Fibroblast of lung (primary cell): ENCODE data around the gene EDNRA. TPM values are rescaled to one million over a fixed set of nuclear protein-coding genes. Genes with fewer than 3 reads are reported as not detected.

Source experiments
- DNase-seq, 2 donors: peaks; one replicate each; pipeline versions ENCODE4 v3.0.0 to v3.0.0-alpha.2; 2010; ENCODE audit warnings: low read depth in 2 of 2
- H2AFZ ChIP-seq: 2 replicates; pipeline ENCODE4 v1.5.1; 2012; ENCODE audit warnings: low read length, control low read depth, inconsistent platforms
- H3K27ac ChIP-seq: 2 replicates; pipeline ENCODE4 v1.5.1; 2011; ENCODE audit warnings: low read length, control low read depth; ENCODE audit not compliant: insufficient read depth
- H3K27me3 ChIP-seq: 2 replicates; pipeline ENCODE4 v1.5.1; 2011; ENCODE audit warnings: mild to moderate bottlenecking, low read length; ENCODE audit not compliant: control insufficient read depth, insufficient read depth
- H3K36me3 ChIP-seq: 2 replicates; pipeline ENCODE4 v1.5.1; 2011; ENCODE audit warnings: low read length; ENCODE audit not compliant: control insufficient read depth, insufficient read depth
- H3K4me1 ChIP-seq: 2 replicates; pipeline ENCODE4 v1.5.1; 2011; ENCODE audit warnings: low read length; ENCODE audit not compliant: control insufficient read depth, insufficient read depth; ENCODE audit errors: extremely low read depth
- H3K4me2 ChIP-seq: 2 replicates; pipeline ENCODE4 v1.5.1; 2011; ENCODE audit warnings: low read length, control low read depth; ENCODE audit not compliant: insufficient read depth; ENCODE audit errors: extremely low read depth
- H3K4me3 ChIP-seq, 4 experiments: fragments of 200-600 bp in 1 of 4; sonication (generic) in 1 of 4; replicated peaks in 1 of 4; 2 replicates each; pipeline ENCODE4 v1.5.1; 2011 to 2016; ENCODE audit warnings: low read length in 4 of 4, low read depth in 3 of 4, mild to moderate bottlenecking in 3 of 4, control low read depth in 2 of 4, inconsistent platforms in 1 of 4, mixed read lengths in 1 of 4; ENCODE audit not compliant: insufficient read depth in 1 of 4; ENCODE audit errors: control extremely low read depth in 1 of 4
- H3K79me2 ChIP-seq: 2 replicates; pipeline ENCODE4 v1.5.1; 2012; ENCODE audit warnings: mild to moderate bottlenecking, low read length, inconsistent platforms; ENCODE audit not compliant: control insufficient read depth, insufficient read depth
- H3K9ac ChIP-seq: 2 replicates; pipeline ENCODE4 v1.5.1; 2011; ENCODE audit warnings: mild to moderate bottlenecking, low read length, control low read depth; ENCODE audit not compliant: insufficient read depth
- H3K9me3 ChIP-seq: 2 replicates; pipeline ENCODE4 v1.5.1; 2012; ENCODE audit warnings: low read depth, low read length; ENCODE audit not compliant: control insufficient read depth, insufficient read depth
- H4K20me1 ChIP-seq: 2 replicates; pipeline ENCODE4 v1.5.1; 2011; ENCODE audit warnings: low read length; ENCODE audit not compliant: control insufficient read depth, insufficient read depth; ENCODE audit errors: extremely low read depth
- EZH2 ChIP-seq: IDR thresholded peaks from 2 replicates; pipeline ENCODE4 v1.5.1; 2012; ENCODE audit warnings: low read length, control low read depth, mild to moderate bottlenecking; ENCODE audit errors: missing control alignments
- polyA plus RNA-seq, 2 donors: library from polyadenylated mRNA; depleted of rRNA in 1 of 2; stranded (reverse) in 1 of 2; unstranded in 1 of 2; fragments of >200 nt; gene quantifications; 2 replicates each; pipeline ENCODE4 v1.2.1, GENCODE V29; 2011 to 2012; ENCODE audit warnings: missing spikeins in 1 of 2
- total RNA-seq: library from RNA; depleted of rRNA; stranded (reverse); fragments of >200 nt; gene quantifications from 2 replicates; pipeline ENCODE4 v1.2.1, GENCODE V29; 2014
- TF ChIP-seq, protein P1 (sequence below), 2 donors: IDR thresholded peaks in 1 of 2; conservative IDR thresholded peaks in 1 of 2; 1 replicate in 1 of 2; 2 replicates in 1 of 2; pipeline ENCODE4 v1.5.1; 2011 to 2012; ENCODE audit warnings: low read length in 2 of 2, control low read depth in 1 of 2, inconsistent platforms in 1 of 2, low read depth in 1 of 2, mild to moderate bottlenecking in 1 of 2

Gene EDNRA
- total and polyA plus RNA-seq, 2 donors (not counting 1 experiment from before 2014, with no cell fraction given) = 2.0 to 9.5 TPM

DNA sequence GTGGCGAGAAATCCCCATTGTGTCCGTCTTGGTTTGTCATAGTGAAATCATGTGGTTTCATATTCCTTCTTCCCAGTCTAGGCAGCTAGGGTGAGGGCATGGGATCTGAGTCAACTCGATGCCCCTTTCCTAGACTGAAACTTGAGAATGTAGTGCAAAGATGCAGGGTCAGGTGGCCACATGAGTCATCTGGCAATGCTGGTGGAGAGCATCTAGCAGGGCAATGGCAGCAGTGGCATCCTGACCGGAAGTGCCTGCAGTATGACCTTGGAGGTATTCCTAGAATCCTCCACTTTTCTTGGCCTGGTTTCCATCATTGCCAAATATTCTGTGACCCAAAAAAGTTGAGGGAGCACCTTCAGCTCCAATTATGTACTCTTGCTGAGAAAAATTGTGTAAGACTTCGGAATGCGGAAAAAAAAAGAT, 97.2 kb downstream of the EDNRA start:
- no peak overlapping the region for H2AFZ ChIP-seq
- peak; percentile 96 to 98 for DNase-seq
- no peak overlapping the region for H3K9ac ChIP-seq
- no peak overlapping the region for H3K4me3 ChIP-seq
- no peaks in the 10 kb centered on the region for H3K9me3 ChIP-seq
- TF ChIP-seq, protein P1, sequence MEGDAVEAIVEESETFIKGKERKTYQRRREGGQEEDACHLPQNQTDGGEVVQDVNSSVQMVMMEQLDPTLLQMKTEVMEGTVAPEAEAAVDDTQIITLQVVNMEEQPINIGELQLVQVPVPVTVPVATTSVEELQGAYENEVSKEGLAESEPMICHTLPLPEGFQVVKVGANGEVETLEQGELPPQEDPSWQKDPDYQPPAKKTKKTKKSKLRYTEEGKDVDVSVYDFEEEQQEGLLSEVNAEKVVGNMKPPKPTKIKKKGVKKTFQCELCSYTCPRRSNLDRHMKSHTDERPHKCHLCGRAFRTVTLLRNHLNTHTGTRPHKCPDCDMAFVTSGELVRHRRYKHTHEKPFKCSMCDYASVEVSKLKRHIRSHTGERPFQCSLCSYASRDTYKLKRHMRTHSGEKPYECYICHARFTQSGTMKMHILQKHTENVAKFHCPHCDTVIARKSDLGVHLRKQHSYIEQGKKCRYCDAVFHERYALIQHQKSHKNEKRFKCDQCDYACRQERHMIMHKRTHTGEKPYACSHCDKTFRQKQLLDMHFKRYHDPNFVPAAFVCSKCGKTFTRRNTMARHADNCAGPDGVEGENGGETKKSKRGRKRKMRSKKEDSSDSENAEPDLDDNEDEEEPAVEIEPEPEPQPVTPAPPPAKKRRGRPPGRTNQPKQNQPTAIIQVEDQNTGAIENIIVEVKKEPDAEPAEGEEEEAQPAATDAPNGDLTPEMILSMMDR (conservative IDR thresholded peaks at IDR 0.05 in 1 of 2, IDR thresholded peaks at IDR 0.05 in 1 of 2; ENCODE audit: low read depth in 1 of 2, low read length in 2 of 2) = no peak
- TF ChIP-seq EZH2 = no peak
- no peak overlapping the region for H3K27ac ChIP-seq
- peaks cover 4% of the 10 kb centered on the region for H3K4me1 ChIP-seq
- H3K4me2 ChIP-seq = no peak overlapping the region
- H3K36me3 ChIP-seq = no peaks in the 10 kb centered on the region
- H3K79me2 ChIP-seq = no peaks in the 10 kb centered on the region
- H3K27me3 ChIP-seq = no peaks in the 10 kb centered on the region
- H4K20me1 ChIP-seq = no peaks in the 10 kb centered on the region

DNA sequence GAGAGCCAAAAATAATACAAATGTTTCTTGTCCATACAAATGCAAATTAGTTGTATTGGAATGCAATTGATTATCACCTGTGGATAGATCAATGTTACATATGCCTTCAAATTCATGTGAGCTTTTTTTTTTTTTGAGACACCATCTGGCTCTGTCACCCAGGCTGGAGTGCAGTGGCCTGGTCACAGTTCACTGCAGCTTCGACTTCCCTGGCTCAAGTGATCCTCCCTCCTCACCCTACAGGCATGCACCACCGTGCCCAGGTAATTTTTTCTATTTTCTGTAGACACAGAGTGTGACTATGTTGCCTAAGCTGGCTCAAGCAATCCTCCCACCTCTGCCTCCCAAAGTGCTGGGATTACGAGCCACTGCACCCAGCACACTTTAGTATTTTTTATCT, 97.7 kb downstream of the EDNRA start:
- DNase-seq = no peak
- Histone ChIP-seq H3K27ac (no peak overlapping the region), H3K36me3 (no peaks in the 10 kb centered on the region), H3K79me2 (no peaks in the 10 kb centered on the region), H2AFZ (no peak overlapping the region), H3K9me3 (no peaks in the 10 kb centered on the region), H3K4me3 (no peak overlapping the region), H4K20me1 (no peaks in the 10 kb centered on the region), H3K27me3 (no peaks in the 10 kb centered on the region), H3K9ac (no peak overlapping the region), H3K4me1 (peaks cover 4% of the 10 kb centered on the region), H3K4me2 (no peak overlapping the region)
- TF ChIP-seq, protein P1 (conservative IDR thresholded peaks at IDR 0.05 in 1 of 2, IDR thresholded peaks at IDR 0.05 in 1 of 2; ENCODE audit: low read depth in 1 of 2, low read length in 2 of 2) = no peak
- TF ChIP-seq EZH2 = no peak

DNA sequence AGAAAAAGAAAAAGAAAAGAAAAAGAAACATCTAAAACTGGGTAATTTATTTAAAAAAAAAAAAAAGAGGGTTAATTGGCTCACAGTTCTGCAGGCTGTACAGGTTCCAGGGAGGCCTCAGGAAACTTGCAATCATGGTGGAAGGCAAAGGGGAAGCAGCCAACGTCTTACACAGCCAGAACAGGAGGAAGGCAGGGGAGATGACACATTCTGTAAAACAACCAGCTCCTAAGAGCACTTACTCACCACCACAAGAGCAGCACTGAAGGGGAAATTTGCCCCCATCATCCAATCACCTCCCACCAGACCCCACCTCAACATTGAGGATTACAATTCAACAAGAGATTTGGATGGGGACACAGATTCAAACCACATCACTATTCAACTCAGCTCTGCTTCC, 99.5 kb downstream of the EDNRA start:
- H3K9ac ChIP-seq = no peak overlapping the region
- no peaks in the 10 kb centered on the region for H3K9me3 ChIP-seq
- no peak overlapping the region for H3K27ac ChIP-seq
- no peak overlapping the region for H3K4me2 ChIP-seq
- H2AFZ ChIP-seq = no peak overlapping the region
- H3K4me1 ChIP-seq = peaks cover 4% of the 10 kb centered on the region
- peak in 1 of 2 donors; percentile 69 for DNase-seq
- H3K79me2 ChIP-seq = no peaks in the 10 kb centered on the region
- no peaks in the 10 kb centered on the region for H4K20me1 ChIP-seq
- no peaks in the 10 kb centered on the region for H3K27me3 ChIP-seq
- no peak overlapping the region for H3K4me3 ChIP-seq
- no peaks in the 10 kb centered on the region for H3K36me3 ChIP-seq
- TF ChIP-seq, protein P1 (conservative IDR thresholded peaks at IDR 0.05 in 1 of 2, IDR thresholded peaks at IDR 0.05 in 1 of 2; ENCODE audit: low read depth in 1 of 2, low read length in 2 of 2) = no peak
- TF ChIP-seq EZH2 = no peak
